Coronary artery (tissue), 2 donors: ENCODE results near the gene CHST15.

Experiments used
- DNase-seq: peaks from one replicate; pipeline ENCODE4 v3.0.0-alpha.2; 2017; ENCODE audit warnings: low spot score
- H3K27ac ChIP-seq, 2 donors: fragments of 200-600 bp; sonication (generic); one replicate each; pipeline ENCODE4 v1.5.1; 2016 to 2019
- H3K4me3 ChIP-seq: fragments of 200-600 bp; sonication (generic); 2 replicates; pipeline ENCODE4 v1.5.1; 2016; ENCODE audit warnings: mild to moderate bottlenecking, moderate library complexity
- TF ChIP-seq, protein P1 (sequence below): fragments of 200-600 bp; sonication (generic); IDR thresholded peaks from one replicate; pipeline ENCODE4 v1.5.1; 2019; ENCODE audit warnings: antibody characterized with exemption

CHST15 gene

DNA sequence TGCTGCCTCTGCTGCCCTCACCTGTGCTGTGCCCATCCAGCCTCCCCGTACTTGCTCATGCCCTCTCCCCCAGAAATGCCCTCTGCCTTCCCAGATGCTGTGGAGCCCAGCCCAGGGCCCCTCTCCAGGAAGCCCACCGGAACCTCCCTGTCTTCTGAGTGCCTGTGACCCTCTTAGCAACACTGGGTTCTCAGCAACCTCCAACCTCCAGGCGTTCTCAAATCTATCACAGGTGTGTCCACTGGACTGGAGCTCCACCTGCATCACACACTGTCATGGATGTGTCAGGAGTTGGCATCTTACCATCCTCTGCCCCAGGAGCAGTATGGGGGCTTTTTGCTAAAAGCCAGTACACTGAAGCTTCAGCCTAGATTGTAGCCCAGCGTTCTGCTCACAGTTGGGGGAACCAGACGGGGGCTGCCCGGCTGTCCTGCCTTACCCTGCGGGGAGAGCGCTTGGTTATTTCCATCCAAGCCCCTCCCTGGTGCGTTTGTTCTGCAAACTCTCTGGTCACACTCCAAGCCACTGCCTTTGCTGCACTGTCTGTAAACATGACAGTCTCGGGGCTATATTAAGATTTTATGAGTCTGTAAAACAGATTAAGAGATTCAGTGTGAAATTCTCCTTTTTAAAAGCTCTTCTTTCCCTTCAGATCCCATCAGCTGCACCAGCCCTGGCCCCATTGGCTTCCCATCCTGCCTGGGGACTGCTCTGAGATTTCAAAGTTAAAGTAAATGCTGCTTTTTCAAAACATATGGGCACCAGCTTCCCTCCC lies 130.5 kb downstream of the CHST15 start:
- H3K4me3 ChIP-seq: no peak overlapping the region
- TF ChIP-seq, protein P1, sequence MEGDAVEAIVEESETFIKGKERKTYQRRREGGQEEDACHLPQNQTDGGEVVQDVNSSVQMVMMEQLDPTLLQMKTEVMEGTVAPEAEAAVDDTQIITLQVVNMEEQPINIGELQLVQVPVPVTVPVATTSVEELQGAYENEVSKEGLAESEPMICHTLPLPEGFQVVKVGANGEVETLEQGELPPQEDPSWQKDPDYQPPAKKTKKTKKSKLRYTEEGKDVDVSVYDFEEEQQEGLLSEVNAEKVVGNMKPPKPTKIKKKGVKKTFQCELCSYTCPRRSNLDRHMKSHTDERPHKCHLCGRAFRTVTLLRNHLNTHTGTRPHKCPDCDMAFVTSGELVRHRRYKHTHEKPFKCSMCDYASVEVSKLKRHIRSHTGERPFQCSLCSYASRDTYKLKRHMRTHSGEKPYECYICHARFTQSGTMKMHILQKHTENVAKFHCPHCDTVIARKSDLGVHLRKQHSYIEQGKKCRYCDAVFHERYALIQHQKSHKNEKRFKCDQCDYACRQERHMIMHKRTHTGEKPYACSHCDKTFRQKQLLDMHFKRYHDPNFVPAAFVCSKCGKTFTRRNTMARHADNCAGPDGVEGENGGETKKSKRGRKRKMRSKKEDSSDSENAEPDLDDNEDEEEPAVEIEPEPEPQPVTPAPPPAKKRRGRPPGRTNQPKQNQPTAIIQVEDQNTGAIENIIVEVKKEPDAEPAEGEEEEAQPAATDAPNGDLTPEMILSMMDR: no peak

DNA sequence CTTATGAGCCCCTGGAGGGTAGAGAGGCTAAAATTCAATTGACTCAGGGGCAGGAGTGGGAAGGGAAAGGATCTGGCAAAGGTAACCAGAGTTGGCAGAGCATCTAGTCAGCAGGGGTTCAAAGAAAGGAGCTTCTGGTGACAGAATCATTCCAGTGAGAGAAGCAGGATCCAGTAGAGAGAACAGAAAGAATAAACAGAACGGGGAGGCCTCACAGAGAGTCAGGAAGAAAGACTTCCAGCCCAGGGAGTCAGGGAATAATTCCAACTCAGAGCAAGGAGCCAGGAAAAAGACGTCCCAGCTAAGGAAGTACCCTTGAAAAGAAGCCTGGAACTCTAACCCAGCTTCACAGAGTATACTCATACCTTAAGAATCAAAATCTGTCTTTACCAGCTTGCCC lies 135.2 kb downstream of the CHST15 start:
- no peak for DNase-seq
- H3K4me3 ChIP-seq: no peak overlapping the region
- no peak overlapping the region for H3K27ac ChIP-seq
- TF ChIP-seq, protein P1: no peak

More for the DNA sequence above, 130.5 kb downstream of the CHST15 start:
- H3K27ac ChIP-seq: no peak overlapping the region
- no peak for DNase-seq
